ENCODE measurements around the gene UBASH3B. TPM values are rescaled to one million over a fixed set of nuclear protein-coding genes. Genes with fewer than 3 reads are reported as not detected.

UBASH3B gene
- total RNA-seq, 1 donor from 2014 or later: 4.2 TPM

DNA sequence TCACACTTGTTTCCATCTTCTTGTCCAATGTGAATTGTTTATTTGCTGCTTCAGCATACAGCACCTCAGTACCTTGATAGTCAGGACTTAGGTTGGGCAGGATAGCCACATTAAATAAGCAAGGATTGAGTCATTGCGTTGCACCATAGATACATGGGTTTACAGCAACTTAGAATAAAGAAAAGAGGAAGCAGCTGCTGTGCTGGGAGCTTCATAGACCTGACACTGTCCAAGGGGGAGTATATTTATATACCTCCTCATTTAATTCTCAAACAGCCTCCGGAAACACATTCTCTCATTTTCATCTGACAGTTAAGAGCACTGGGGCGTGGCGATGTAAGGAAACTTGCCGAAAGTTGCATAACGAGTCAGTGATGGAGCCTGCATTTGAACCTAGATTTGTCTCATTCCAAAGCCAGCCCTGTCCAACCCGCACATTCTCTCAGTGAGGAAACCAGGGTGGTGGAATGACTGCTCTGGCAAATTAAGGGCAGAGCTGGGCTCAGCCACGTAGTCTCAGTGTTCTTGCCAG is 42.2 kb downstream of the UBASH3B start:
- no peak for DNase-seq (ENCODE audit: low spot score)

DNA sequence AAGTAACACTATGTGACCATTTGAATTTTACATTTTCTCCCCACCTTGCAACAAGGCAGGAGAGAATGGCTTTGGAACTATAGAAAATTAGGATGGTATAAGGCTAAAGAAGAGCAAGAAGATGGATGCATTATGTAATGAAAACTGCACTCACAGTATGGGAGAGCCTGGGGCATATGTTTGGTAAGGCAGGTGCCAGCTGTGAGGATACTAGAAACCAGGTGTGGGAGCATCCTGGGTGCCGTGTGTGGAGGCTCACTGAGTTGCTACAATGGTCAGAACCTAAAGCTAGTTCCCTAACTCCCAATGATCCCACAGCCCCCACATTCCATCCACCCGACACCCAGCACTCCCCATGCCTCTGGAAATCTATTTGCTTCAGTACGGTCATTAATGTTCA is 42.9 kb downstream of the UBASH3B start:
- no peak for DNase-seq (ENCODE audit: low spot score)
- intact Hi-C loops (cut with DNase I): no loop called here

More for the DNA sequence above, 42.2 kb downstream of the UBASH3B start:
- intact Hi-C loops (cut with DNase I): no loop called here

DNA sequence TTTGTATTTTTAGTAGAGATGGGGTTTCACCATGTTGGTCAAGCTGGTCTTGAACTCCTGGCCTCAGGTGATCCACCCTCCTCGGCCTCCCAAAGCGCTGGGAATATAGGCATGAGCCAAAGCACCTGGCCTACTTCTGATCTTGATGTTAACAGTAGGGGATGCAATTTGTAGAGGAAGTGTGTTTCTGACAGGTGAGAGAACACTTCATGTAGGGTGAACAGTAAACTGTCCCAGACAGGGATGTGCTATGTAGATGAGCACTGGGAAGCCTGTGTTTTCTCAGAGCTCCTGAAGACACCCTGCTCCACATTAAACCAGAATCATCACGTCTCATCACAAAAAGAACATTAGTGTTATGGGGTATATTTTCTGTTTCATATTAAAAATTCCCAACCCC is 45.1 kb downstream of the UBASH3B start:
- DNase-seq (ENCODE audit: low spot score): no peak

DNA sequence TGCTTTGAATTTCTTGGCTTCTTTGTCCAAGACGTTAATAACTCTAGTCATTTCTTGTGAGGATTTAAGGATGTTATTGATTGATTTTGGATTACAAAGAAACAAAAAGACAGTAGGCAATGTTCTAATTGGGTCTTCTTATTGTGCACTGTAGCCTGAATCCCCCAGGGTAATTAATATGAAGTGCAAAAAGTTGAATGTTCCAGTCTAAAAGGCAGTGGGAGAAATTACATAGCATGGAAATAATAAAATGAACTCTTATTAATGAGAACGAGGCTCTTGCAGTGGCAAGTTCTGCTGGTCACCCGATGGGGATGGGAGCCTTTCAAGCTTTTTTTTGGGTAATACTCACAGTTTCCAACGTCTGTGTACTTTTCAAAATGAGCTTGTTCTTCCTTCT is 45.6 kb downstream of the UBASH3B start:
- intact Hi-C loops (cut with DNase I): no loop called here
- no peak for DNase-seq (ENCODE audit: low spot score)

More for the DNA sequence above, 45.1 kb downstream of the UBASH3B start:
- intact Hi-C loops (cut with DNase I): no loop called here

DNA sequence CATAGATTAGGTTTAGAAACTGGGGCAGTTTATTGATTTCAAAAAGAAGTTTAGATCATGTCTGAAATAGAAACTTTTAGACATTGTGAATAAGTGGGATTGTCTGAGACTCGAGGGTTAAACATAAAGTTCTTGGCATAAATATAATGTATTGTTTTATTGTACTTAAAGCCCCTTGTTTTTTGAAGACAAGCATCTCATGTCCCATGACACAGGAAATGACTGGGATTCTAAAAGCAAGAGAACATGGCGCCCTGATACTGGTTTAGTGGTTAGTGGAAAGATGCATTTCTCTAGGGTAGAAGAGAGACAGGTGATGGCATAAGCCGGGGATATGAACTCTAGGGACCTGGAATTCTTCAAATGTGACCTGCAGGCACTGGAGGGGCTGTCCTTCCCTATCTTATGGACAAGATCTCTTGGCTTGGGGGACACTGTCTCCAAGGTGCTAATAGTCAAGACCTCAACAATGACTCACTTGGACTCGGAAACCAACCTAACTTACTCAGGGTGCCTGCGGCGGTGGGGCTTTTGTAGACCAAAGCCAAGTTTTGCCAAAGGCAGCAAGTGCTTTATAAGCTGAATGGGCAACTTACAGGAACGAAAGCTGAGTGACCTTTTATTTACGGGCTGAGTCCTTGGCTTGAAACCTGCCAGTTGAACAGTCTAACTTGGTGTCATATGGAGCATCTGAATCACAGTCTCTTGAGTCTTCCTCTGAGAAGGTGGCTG is 48.2 kb downstream of the UBASH3B start:
- intact Hi-C loops (cut with DNase I): no loop called here
- DNase-seq (ENCODE audit: low spot score): no peak

DNA sequence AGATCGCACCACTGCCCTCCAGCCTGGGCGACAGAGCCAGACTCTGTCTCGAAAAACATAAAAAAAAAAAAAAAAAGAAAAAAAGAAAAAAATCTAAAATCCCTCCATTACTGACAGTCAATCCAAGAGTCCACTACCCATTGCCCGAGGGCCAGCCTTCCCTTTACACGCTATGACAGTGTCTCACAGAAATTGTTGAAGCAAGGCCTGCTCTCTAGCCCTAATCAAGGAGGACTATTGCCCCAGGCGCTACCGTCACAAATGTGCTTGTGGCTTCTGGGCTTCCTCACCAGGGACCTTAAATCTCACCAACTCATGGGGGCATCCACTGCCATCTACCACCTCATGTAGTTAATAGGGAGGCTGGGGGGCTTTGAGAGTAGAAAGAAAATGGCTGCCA is 49.9 kb downstream of the UBASH3B start:
- intact Hi-C loops (cut with DNase I): no loop called here
- no peak for DNase-seq (ENCODE audit: low spot score)

DNA sequence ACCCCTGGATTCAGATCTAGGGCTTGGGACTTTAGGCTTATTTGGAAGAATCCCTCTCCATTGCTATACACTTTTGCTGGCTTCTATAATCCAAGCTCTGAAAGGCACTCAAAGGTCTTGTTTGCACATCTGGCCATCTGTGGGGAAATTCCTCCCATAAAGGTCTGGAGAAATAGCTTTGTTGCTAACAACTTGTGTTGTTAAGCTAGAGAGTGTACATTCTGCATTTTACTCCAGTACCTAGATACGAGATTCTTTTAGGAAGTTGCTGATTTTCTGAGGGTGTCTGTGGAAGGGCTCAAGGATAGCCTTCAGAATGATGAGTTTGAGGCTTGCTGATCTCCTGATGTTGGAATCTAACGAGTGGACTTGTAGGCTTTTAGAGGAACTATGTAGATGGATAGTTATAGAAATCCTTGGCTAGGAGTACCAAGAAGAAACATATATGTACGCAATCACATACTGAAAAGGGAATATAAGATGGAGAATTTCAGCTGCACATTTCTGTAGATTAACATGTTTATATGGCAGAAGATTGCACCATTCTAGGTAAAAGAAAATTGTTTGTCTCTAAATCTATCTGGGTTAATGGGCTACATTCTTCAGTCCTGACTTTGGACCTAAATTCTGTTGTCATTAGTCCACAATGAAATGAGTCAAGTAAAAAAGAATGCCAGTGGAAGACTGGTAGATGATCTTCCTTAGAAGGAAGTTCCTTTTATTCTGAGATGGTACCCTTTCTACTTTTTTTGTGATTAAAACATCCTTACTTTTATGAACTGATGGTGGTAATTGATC is 51.0 kb downstream of the UBASH3B start:
- intact Hi-C loops (cut with DNase I): no loop called here
- DNase-seq (ENCODE audit: low spot score): no peak

GRCh38 chr11:122707111-122707510 is 51.6 kb downstream of the UBASH3B start:
- intact Hi-C loops (cut with DNase I): no loop called here
- no peak for DNase-seq (ENCODE audit: low spot score)

- DNase-seq (ENCODE audit: low spot score): no peak
- intact Hi-C loops (cut with DNase I): no loop called here
Measured at GRCh38 chr11:122707901-122708300, 52.4 kb downstream of the UBASH3B start.

GRCh38 chr11:122709039-122709760 is 53.7 kb downstream of the UBASH3B start:
- intact Hi-C loops (cut with DNase I): no loop called here
- DNase-seq (ENCODE audit: low spot score): no peak

GRCh38 chr11:122711362-122711761 is 55.8 kb downstream of the UBASH3B start:
- no peak for DNase-seq (ENCODE audit: low spot score)

DNA sequence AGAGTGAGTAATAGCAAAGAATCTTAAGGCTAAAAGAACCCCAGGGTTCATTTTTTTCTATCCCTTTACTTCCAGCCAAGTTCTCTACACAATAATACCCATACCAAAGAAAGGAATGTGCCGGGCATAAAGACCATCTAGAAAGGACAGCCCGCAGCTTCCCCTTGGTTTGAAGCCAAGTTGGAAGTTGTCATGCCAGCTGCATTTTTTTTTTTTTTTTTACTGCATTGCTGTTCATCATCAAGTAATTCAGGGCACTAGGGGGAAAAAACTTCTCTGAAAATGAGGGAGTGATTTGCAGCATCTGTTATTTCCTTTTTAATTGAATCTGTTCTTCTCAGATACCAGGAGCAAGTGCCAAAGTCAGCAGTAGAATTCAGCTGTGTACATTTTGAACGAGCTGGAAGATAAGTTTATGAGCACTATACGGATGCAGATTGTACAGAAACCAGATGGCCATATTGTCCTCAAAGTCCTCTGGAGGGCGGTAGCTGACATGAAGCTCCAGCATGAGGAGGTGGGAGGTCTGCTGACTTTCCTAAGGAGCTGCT is 56.4 kb downstream of the UBASH3B start:
- no peak for DNase-seq (ENCODE audit: low spot score)
- intact Hi-C loops (cut with DNase I): no loop called here

More at GRCh38 chr11:122711362-122711761, 55.8 kb downstream of the UBASH3B start:
- intact Hi-C loops (cut with DNase I): no loop called here

DNA sequence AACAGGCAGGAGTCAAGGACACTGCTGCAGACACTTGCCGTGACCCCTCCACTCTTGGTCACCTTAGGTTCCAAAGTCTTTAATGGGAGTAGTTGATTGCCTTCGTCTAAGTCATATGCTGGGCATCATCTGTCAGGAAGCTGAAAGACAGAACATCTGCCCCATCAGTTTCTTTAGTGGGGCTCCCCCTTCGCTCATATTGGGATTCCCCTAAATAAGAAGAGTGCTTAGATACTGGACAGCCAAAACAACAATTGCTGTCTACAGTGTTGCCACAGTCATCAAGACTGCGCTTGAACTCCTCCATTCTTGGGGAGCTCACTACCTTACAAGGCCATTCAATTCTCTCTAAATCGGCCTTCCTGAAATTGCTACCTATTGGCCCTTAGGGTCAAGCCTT is 58.5 kb downstream of the UBASH3B start:
- DNase-seq (ENCODE audit: low spot score): no peak
- intact Hi-C loops (cut with DNase I): no loop called here

- peak; percentile 81 for DNase-seq (ENCODE audit: low spot score)
- intact Hi-C loops (cut with DNase I): no loop called here
Measured at GRCh38 chr11:122714484-122714883, 59.0 kb downstream of the UBASH3B start.

DNA sequence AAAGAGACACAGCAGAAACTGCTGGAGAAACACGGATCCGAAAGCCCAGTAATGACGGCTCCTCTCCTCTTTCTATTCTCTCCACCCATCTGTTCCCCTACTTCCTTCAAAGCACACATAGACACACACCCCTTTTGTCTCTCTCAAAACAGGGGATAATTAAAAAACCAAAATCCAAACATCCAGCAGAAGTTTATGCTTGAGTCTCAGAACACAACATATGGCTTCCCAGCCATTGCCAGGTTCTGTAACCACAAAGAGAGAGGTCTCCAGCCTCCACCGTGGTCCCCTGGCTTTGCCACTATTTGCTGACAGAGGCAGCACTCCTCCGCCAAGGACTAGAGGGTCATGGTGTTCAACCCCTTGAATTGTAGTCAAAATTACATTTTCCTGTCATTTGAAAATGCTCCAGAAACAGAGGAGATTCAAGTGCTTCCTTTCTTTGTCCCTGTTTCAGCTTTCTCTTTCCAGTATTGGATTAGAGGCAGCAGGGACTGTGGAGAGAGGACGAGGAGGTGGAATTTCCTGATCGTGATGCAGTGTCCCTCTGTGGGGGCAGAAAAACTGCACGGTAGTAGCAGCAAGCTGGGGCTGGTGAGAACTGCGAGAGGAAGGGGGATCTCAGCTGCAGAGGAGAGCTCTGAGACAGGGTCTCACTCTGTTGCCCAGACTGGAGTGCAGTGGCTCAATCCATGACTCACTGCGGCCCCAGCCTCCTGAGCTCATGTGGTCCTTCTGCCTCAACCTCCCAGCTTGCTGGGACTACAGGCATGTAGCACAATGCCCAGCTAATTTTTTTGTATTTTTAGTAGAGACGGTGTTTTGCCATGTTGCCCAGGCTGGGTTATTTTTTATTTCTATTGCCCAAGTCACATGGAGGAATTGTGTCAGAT is 60.3 kb downstream of the UBASH3B start:
- intact Hi-C loops (cut with DNase I): no loop called here
- no peak for DNase-seq (ENCODE audit: low spot score)

- intact Hi-C loops (cut with DNase I): no loop called here
- no peak for DNase-seq (ENCODE audit: low spot score)
Measured at GRCh38 chr11:122717264-122717867, 61.8 kb downstream of the UBASH3B start.

DNA sequence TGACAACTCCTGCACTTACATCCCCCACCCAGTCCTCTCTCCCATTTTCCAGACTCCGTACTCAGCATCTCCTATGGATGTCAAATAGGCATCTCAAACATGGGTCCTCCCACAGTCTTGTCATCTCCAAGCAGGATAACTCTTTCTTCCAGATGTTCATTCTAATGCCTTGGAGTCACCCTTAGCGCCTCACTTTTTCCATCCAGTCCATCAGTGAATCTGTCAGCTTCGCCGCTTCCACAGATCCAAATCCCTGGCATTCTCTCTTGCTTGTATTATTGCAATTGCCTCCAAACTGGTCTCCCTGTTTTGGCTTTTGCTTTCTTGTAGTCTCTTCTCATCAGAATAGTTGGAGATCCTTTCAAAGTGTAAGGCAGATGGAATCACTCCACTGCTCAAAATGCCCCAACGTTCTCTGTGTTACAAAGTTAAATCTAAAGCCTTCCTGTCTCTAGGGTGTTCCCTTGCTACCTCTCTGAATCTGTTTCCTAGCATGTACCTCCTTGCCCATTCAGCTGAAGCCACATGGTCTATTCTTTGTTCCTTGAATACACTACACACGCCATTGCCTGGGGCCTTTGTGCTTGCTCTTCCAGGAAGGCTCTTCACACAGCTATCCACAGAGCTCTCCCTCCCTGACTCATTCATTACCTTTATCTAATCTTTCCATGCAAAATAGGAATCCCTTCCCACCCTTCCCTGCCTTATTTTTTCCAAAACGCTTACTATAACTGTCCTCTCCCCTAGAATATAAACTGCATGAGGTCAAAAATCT is 64.8 kb downstream of the UBASH3B start:
- intact Hi-C loops (cut with DNase I): no loop called here

More for the DNA sequence above, 64.8 kb downstream of the UBASH3B start:
- no peak for DNase-seq (ENCODE audit: low spot score)
